Nephron (organoid): Measurements from ENCODE around the gene DCTN1.

Source experiments
- H3K27ac Mint-ChIP-seq, 3 experiments: 2 replicates each; pipeline ENCODE4 v1.8.0; 2020; ENCODE audit warnings: mixed read lengths in 3 of 3, mild to moderate bottlenecking in 2 of 3, moderate library complexity in 1 of 3
- H3K27me3 Mint-ChIP-seq: 2 replicates; pipeline ENCODE4 v1.8.0; 2021; ENCODE audit warnings: low read depth, mild to moderate bottlenecking, moderate library complexity, mixed read lengths
- H3K36me3 Mint-ChIP-seq: 2 replicates; pipeline ENCODE4 v1.8.0; 2020; ENCODE audit warnings: low read depth, mixed read lengths
- H3K4me1 Mint-ChIP-seq: 2 replicates; pipeline ENCODE4 v1.8.0; 2020; ENCODE audit warnings: mixed read lengths
- H3K4me3 Mint-ChIP-seq, 3 experiments: 2 replicates each; pipeline ENCODE4 v1.8.0; 2020; ENCODE audit warnings: mild to moderate bottlenecking in 3 of 3, mixed read lengths in 3 of 3, moderate library complexity in 2 of 3
- H3K9me3 Mint-ChIP-seq: 2 replicates; pipeline ENCODE4 v1.8.0; 2020; ENCODE audit warnings: mixed read lengths
- TF ChIP-seq, protein P1 (sequence below), 3 experiments: fragments of 200-600 bp; sonication (generic); IDR thresholded peaks; one replicate each; pipeline ENCODE4 v1.5.0; 2021; ENCODE audit warnings: antibody characterized with exemption in 3 of 3; ENCODE audit not compliant: unreplicated experiment in 3 of 3

Gene DCTN1

GRCh38 chr2:74367789-74368188 lies 12.3 kb downstream of the DCTN1 start:
- H3K4me1 Mint-ChIP-seq: peaks cover 3% of the 10 kb centered on the region
- H3K27me3 Mint-ChIP-seq: no peaks in the 10 kb centered on the region
- TF ChIP-seq, protein P1, sequence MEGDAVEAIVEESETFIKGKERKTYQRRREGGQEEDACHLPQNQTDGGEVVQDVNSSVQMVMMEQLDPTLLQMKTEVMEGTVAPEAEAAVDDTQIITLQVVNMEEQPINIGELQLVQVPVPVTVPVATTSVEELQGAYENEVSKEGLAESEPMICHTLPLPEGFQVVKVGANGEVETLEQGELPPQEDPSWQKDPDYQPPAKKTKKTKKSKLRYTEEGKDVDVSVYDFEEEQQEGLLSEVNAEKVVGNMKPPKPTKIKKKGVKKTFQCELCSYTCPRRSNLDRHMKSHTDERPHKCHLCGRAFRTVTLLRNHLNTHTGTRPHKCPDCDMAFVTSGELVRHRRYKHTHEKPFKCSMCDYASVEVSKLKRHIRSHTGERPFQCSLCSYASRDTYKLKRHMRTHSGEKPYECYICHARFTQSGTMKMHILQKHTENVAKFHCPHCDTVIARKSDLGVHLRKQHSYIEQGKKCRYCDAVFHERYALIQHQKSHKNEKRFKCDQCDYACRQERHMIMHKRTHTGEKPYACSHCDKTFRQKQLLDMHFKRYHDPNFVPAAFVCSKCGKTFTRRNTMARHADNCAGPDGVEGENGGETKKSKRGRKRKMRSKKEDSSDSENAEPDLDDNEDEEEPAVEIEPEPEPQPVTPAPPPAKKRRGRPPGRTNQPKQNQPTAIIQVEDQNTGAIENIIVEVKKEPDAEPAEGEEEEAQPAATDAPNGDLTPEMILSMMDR (IDR thresholded peaks at IDR 0.05; ENCODE audit: unreplicated experiment in 3 of 3): no peak
- no peak overlapping the region for H3K4me3 Mint-ChIP-seq
- peaks cover 83% of the 10 kb centered on the region for H3K36me3 Mint-ChIP-seq
- no peaks in the 10 kb centered on the region for H3K9me3 Mint-ChIP-seq
- no peak overlapping the region for H3K27ac Mint-ChIP-seq

DNA sequence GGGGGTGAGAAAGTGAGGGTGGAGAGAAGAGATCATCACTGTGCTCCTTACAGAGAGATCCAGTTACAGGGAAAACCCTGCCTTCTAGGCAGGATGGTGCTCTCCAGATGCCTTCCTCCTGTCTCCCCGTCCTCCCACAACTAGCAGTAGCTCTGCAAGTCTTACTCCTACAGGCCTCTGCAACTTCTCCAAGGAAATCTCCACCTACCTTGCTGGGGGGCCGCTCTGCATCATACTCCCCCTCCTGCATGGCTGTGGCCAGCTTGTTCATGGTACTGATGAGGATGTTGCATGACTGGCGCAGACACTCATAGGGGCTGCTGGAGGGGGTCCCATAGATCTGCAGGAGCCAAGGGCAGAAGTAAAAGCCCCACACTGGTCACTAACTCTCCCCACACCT lies 14.1 kb downstream of the DCTN1 start:
- H3K9me3 Mint-ChIP-seq: no peaks in the 10 kb centered on the region
- TF ChIP-seq, protein P1 (IDR thresholded peaks at IDR 0.05; ENCODE audit: unreplicated experiment in 3 of 3): no peak
- no peaks in the 10 kb centered on the region for H3K4me1 Mint-ChIP-seq
- peaks cover 88% of the 10 kb centered on the region for H3K36me3 Mint-ChIP-seq
- no peak overlapping the region for H3K4me3 Mint-ChIP-seq
- no peak overlapping the region for H3K27ac Mint-ChIP-seq
- no peaks in the 10 kb centered on the region for H3K27me3 Mint-ChIP-seq

- Mint-ChIP-seq H3K36me3 (peaks cover 87% of the 10 kb centered on the region), H3K27me3 (no peaks in the 10 kb centered on the region), H3K9me3 (no peaks in the 10 kb centered on the region), H3K27ac (no peak overlapping the region), H3K4me1 (no peaks in the 10 kb centered on the region), H3K4me3 (no peak overlapping the region)
- TF ChIP-seq, protein P1 (IDR thresholded peaks at IDR 0.05; ENCODE audit: unreplicated experiment in 3 of 3): no peak
Measured at GRCh38 chr2:74364533-74365505, 15.3 kb downstream of the DCTN1 start.

DNA sequence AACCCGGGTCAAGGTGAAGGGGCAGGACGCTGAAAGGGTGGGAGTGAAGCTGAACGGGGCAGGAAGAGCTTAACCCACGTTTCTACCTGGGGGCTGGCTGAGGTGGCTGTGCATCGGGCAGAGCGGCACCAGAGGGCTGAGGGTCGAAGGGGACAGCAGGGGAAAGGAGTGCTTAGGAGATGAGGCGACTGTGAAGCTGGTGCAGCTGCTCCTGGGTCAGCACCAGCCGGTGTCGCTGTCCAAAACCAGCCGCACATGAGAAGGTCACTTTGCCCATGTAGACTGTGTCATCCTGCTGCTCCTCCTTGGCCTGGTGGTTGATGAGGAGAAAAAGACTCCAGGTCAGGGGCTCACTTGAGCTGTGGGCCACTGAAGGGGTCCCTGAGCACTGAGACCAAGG lies 18.8 kb downstream of the DCTN1 start:
- Mint-ChIP-seq H3K9me3 (no peaks in the 10 kb centered on the region), H3K4me3 (no peak overlapping the region), H3K36me3 (peaks cover 81% of the 10 kb centered on the region), H3K4me1 (no peaks in the 10 kb centered on the region), H3K27me3 (no peaks in the 10 kb centered on the region), H3K27ac (no peak overlapping the region)
- TF ChIP-seq, protein P1 (IDR thresholded peaks at IDR 0.05; ENCODE audit: unreplicated experiment in 3 of 3): no peak

- Mint-ChIP-seq H3K4me1 (no peaks in the 10 kb centered on the region), H3K36me3 (peaks cover 64% of the 10 kb centered on the region), H3K27ac (no peak overlapping the region), H3K27me3 (no peaks in the 10 kb centered on the region), H3K4me3 (no peak overlapping the region), H3K9me3 (no peaks in the 10 kb centered on the region)
- TF ChIP-seq, protein P1 (IDR thresholded peaks at IDR 0.05; ENCODE audit: unreplicated experiment in 3 of 3): no peak
Measured at GRCh38 chr2:74357627-74358026, 22.5 kb downstream of the DCTN1 start.

DNA sequence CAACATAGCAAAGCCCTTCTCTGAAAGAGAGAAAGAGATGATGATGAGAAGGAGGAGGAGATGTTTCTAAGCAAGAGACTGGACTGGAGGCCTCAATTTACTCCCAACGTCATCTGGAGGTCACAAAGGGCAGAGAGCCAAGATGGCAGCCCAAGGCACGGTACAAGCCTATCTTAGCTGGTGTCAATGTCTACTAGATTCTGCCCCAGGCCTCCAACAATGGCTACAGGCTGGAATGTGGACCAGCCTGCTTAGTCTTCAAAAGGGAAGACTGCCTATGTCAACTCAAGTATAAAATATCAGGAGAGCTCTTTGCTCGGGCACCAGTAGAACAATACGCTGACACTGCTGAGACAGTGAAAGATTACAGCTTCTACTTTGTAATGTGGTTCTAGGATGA lies 30.2 kb downstream of the DCTN1 start:
- TF ChIP-seq, protein P1 (IDR thresholded peaks at IDR 0.05; ENCODE audit: unreplicated experiment in 3 of 3): no peak
- H3K27me3 Mint-ChIP-seq: no peaks in the 10 kb centered on the region
- H3K27ac Mint-ChIP-seq: no peak overlapping the region
- no peaks in the 10 kb centered on the region for H3K9me3 Mint-ChIP-seq
- no peaks in the 10 kb centered on the region for H3K4me1 Mint-ChIP-seq
- no peaks in the 10 kb centered on the region for H3K36me3 Mint-ChIP-seq
- no peak overlapping the region for H3K4me3 Mint-ChIP-seq
